GM10266 (cell line): Measurements from ENCODE around the gene CACNA2D2.

Experiments used
- DNase-seq: peaks from one replicate; pipeline ENCODE4 v3.0.0; 2012; ENCODE audit errors: extremely low spot score
- TF ChIP-seq, protein P1 (sequence below): IDR thresholded peaks from 2 replicates; pipeline ENCODE4 v1.5.1; 2012; ENCODE audit warnings: mild to moderate bottlenecking, low read depth; ENCODE audit not compliant: control insufficient read depth, insufficient read depth; ENCODE audit errors: missing control alignments

The CACNA2D2 gene

DNA sequence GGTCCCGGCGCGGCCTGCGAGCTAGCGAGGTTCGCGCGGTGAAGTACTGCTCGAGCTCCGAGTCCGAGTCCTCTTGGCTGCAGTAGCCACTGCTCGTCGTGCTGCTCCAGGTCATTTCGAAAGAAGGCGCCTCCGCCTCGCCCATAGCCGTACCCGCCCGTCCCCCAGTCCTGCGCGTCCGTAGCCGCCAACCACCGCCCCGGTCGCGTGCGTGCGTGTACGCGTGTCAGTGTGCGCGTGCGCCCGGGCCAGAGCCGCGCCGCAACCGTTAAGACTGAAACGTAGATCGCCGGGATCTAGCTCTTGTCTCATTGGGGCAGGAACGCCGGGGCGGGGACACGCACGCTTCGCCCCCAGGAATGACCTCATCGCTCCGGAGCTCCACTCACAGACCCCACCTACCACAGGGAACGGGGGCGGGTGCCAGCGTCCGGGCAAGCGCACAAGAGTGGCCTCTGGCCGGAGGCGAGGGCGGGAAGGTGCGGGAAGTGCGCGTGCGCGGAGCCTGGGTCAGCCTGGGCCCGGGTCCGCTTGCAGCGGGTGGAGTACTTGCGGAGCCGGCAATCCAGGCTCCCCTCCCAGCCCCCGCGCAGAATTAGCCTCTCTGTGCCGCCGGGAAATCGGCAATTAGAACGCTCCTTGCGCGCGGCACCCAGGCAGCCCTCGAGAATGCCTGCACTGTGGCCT is 166.1 kb downstream of the CACNA2D2 start:
- TF ChIP-seq, protein P1, sequence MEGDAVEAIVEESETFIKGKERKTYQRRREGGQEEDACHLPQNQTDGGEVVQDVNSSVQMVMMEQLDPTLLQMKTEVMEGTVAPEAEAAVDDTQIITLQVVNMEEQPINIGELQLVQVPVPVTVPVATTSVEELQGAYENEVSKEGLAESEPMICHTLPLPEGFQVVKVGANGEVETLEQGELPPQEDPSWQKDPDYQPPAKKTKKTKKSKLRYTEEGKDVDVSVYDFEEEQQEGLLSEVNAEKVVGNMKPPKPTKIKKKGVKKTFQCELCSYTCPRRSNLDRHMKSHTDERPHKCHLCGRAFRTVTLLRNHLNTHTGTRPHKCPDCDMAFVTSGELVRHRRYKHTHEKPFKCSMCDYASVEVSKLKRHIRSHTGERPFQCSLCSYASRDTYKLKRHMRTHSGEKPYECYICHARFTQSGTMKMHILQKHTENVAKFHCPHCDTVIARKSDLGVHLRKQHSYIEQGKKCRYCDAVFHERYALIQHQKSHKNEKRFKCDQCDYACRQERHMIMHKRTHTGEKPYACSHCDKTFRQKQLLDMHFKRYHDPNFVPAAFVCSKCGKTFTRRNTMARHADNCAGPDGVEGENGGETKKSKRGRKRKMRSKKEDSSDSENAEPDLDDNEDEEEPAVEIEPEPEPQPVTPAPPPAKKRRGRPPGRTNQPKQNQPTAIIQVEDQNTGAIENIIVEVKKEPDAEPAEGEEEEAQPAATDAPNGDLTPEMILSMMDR, result no peak
- DNase-seq, result peak; percentile 99

DNA sequence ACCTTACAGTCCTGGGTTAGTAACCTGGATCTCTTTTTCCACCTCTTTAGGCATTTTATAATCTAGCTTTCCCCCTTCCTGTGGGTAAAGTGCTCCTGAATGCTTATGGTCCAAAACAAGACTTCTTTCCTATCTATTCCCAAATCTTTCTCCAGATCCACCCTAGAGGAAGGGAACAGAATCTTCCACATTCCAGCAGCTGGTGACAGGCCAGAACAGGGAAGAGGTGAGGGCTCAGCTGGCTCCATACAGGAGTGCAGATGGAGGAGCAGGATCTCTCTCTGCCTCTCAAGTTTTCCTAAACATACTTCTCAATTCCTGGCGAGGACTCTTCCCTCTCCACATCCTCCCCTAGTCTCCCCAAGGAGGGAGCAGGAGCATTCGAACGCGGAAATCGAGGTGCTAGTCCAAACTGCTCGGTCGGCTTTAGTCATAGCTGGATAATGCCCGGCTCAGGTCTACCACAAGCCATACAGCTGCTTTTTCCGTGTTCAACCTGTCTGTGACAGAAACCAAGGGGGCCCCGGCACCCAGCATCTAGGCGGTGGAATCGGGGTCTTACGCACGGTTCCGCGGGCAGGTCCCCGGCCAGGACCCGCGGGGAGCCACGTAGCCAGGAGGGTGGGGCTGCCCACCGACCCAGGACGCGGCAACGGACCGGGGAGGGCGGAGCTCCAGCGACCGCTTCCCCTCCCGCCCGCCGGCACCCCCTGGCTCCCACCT is 166.8 kb downstream of the CACNA2D2 start:
- DNase-seq, result peak; percentile 37
- TF ChIP-seq, protein P1, result no peak

DNA sequence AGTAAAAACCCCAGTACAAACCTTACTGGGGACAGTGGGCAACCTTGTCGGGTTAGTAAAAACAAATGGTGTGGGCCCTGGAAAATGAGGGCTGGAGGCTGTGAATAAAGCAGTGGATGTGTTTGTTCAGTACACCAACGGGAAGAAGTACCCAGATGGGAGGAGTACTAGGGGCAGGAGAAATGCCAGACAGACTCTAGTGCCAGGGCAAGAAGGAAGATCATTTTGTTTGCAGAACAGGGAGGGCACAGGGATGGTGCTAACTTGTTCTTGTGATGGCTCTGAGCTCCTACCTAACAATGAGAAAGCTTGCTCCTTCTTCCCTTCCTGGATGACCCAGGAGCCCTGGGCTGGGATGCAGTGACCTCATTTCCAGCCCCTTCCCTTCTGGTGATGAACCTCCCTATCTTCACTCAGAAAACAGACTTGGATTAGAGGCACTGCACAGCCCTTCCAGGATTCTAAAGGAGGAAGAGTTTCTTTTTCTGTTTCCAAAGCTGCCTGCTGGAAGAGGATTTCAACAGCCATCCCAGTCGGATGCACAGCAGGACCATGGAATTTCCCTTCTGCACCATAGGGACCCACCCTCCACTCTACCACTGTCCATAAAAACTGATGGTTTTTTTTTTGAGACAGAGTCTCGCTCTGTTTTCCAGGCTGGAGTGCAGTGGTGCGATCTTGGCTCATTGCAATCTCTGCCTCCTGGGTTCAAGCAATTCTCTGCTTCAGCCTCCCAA is 168.9 kb downstream of the CACNA2D2 start:
- no peak for DNase-seq
- TF ChIP-seq, protein P1, result no peak

DNA sequence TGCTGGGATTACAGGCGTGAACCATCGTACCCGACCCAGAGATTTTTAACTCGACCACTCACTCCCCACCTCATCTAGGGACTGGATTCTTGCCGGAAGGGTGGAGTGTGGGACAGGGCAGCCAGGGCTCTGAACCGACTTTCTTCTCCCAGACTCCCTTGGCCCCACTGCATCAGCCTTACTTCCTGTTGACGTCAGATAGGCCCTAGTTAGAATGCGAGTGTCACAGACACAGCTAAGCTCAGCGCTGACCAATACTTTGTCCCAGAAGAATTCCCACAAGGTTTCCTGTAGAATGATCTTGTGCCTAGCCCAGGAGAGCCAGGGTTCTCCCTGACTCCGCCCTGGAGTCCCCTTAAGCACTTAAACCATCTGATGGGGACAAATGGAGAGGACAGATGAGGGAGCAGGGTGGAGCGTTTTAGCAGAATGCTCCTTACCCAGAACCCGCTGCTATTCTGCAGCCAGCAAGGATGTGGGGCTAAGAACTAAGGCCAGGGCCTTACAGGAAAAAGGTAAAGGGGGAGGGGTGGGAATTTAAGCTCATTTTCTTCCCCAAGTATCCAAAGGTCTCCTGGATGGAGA is 169.6 kb downstream of the CACNA2D2 start:
- TF ChIP-seq, protein P1, result no peak
- DNase-seq, result no peak

DNA sequence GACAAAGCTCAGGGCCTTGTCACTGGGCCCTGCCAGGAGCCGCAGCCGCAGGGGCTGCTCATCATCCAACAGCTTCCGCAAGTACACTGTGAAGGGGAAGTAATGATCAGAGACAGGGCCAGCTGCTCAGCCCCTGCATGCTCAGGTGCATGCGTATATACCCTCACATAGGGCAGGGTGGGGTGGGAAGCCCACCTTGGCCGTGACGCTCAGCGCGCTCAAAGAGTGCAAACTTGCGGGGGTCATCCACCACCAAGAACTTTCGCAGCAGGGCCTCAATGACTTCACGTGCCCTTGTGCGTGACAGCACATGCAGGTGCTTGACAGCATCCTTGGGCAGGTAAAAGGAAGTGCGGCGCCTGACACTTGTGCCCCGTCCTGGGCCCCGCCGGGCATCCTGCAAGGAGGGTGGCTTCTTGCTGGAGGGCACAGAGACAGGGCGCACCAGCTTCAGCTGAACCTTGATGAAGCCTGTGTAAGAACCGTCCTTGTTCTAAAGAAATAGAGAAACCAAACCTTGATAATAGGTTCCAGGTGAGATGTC is 172.0 kb downstream of the CACNA2D2 start:
- TF ChIP-seq, protein P1, result no peak
- DNase-seq, result no peak

DNA sequence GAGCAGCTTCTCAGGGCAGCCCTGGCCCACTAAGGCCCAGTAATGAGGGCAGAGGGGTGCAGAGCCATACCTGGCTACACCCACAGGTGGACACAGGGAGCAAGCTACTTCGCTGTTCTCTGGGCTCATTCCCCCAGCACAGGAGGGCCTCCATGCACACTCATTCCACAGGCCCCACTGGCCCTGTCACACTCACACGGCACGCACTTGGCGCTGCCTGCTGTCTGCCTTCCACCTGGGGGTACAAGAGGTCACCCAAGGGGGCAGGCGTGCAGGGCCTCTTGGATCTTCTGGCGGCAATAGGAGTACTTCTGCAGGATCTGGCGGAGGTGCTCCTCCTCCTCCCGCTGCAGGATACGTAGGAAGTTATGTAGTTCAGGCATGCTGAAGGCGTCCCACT is 173.1 kb downstream of the CACNA2D2 start:
- DNase-seq, result no peak
- TF ChIP-seq, protein P1, result no peak
